MM.1S (cell line): Measurements from ENCODE around the gene CACNB4.

Experiments used
- DNase-seq: peaks from one replicate; pipeline ENCODE4 v3.0.0-alpha.2; 2015
- H2AFZ ChIP-seq: fragments of 300-600 bp; sonication (generic); 2 replicates; pipeline ENCODE4 v1.6.0; 2016; ENCODE audit warnings: antibody characterized with exemption, low read length
- H3F3A ChIP-seq: fragments of 300-600 bp; sonication (generic); 2 replicates; pipeline ENCODE4 v1.6.1; 2016; ENCODE audit warnings: mild to moderate bottlenecking, antibody characterized with exemption, low read length, moderate library complexity, mixed read lengths; ENCODE audit not compliant: insufficient read depth
- H3K27ac ChIP-seq: fragments of 300-600 bp; sonication (generic); 2 replicates; pipeline ENCODE4 v1.5.1; 2016; ENCODE audit warnings: mild to moderate bottlenecking, low read length
- H3K27me3 ChIP-seq: fragments of 300-600 bp; sonication (generic); replicated peaks from 2 replicates; pipeline ENCODE4 v1.6.0; 2016; ENCODE audit warnings: low read length; ENCODE audit not compliant: insufficient read depth
- H3K36me3 ChIP-seq: fragments of 300-600 bp; sonication (generic); replicated peaks from 2 replicates; pipeline ENCODE4 v1.6.1; 2016; ENCODE audit warnings: mild to moderate bottlenecking, low read length, mixed read lengths; ENCODE audit not compliant: insufficient read depth
- H3K4me1 ChIP-seq: fragments of 300-600 bp; sonication (generic); 2 replicates; pipeline ENCODE4 v1.6.1; 2016; ENCODE audit warnings: low read length, mixed read lengths
- H3K4me2 ChIP-seq: fragments of 300-600 bp; sonication (generic); 2 replicates; pipeline ENCODE4 v1.6.0; 2016; ENCODE audit warnings: low read depth, low read length
- H3K4me3 ChIP-seq: fragments of 300-600 bp; sonication (generic); 2 replicates; pipeline ENCODE4 v1.5.1; 2016; ENCODE audit warnings: low read length, mixed read lengths
- H3K79me2 ChIP-seq: fragments of 300-600 bp; sonication (generic); 2 replicates; pipeline ENCODE4 v1.6.1; 2016; ENCODE audit warnings: mixed run types, low read length, mixed read lengths
- H3K9ac ChIP-seq: fragments of 300-600 bp; sonication (generic); 2 replicates; pipeline ENCODE4 v1.6.1; 2016; ENCODE audit warnings: low read length, mixed read lengths
- H3K9me2 ChIP-seq: fragments of 300-600 bp; sonication (generic); replicated peaks from 2 replicates; pipeline ENCODE4 v1.6.1; 2016; ENCODE audit warnings: mild to moderate bottlenecking, low read length, mixed read lengths; ENCODE audit not compliant: insufficient read depth
- H3K9me3 ChIP-seq: fragments of 300-600 bp; sonication (generic); replicated peaks from 2 replicates; pipeline ENCODE4 v1.6.1; 2016; ENCODE audit warnings: mild to moderate bottlenecking, low read length, mixed read lengths; ENCODE audit not compliant: insufficient read depth
- H4K20me1 ChIP-seq: fragments of 300-600 bp; sonication (generic); 2 replicates; pipeline ENCODE4 v1.6.1; 2016; ENCODE audit warnings: mild to moderate bottlenecking, low read length, moderate library complexity, mixed read lengths; ENCODE audit not compliant: insufficient read depth
- EZH2 ChIP-seq: fragments of 300-600 bp; sonication (generic); optimal IDR thresholded peaks from 2 replicates; pipeline ENCODE3; 2017; ENCODE audit warnings: low read depth, mild to moderate bottlenecking, antibody characterized with exemption, low read length, mixed read lengths
- EZH2phosphoT487 ChIP-seq: fragments of 300-600 bp; sonication (generic); IDR thresholded peaks from 2 replicates; pipeline ENCODE4 v1.6.1; 2018; ENCODE audit warnings: antibody characterized with exemption, low read length
- TF ChIP-seq, protein P1 (sequence below): fragments of 300-600 bp; sonication (generic); IDR thresholded peaks from 2 replicates; pipeline ENCODE4 v1.5.1; 2016; ENCODE audit warnings: antibody characterized with exemption, low read length, mixed read lengths

The CACNB4 gene

DNA sequence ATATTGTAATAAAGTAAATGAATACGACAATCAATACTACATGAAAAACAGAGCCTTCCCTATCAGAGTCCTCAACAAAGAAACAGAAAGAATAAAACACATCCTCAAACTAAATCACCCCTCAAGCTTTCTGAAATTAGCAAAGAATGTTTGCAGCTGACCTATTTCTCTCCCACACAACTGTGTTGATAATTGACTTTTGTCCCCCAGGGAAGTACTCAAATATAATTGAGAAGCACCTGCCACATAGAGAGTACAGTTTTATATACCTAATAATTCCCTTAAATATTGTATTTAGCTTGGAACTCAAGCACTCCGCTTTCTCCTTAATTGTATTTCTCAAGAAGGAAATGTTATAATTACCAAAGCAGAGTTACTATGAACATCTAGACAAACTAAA is 12.6 kb downstream of the CACNB4 start:
- no peaks in the 10 kb centered on the region for H3K36me3 ChIP-seq
- H2AFZ ChIP-seq: no peak overlapping the region
- TF ChIP-seq, protein P1, sequence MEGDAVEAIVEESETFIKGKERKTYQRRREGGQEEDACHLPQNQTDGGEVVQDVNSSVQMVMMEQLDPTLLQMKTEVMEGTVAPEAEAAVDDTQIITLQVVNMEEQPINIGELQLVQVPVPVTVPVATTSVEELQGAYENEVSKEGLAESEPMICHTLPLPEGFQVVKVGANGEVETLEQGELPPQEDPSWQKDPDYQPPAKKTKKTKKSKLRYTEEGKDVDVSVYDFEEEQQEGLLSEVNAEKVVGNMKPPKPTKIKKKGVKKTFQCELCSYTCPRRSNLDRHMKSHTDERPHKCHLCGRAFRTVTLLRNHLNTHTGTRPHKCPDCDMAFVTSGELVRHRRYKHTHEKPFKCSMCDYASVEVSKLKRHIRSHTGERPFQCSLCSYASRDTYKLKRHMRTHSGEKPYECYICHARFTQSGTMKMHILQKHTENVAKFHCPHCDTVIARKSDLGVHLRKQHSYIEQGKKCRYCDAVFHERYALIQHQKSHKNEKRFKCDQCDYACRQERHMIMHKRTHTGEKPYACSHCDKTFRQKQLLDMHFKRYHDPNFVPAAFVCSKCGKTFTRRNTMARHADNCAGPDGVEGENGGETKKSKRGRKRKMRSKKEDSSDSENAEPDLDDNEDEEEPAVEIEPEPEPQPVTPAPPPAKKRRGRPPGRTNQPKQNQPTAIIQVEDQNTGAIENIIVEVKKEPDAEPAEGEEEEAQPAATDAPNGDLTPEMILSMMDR: no peak
- TF ChIP-seq EZH2: no peak
- no peak for TF ChIP-seq EZH2phosphoT487
- no peak overlapping the region for H3K4me2 ChIP-seq
- no peaks in the 10 kb centered on the region for H3K79me2 ChIP-seq
- no peaks in the 10 kb centered on the region for H3K4me1 ChIP-seq
- no peak for DNase-seq
- no peaks in the 10 kb centered on the region for H3K9me3 ChIP-seq
- H3K27me3 ChIP-seq: no peaks in the 10 kb centered on the region
- H3K9me2 ChIP-seq: no peaks in the 10 kb centered on the region
- H4K20me1 ChIP-seq: no peaks in the 10 kb centered on the region
- H3K9ac ChIP-seq: no peak overlapping the region
- H3F3A ChIP-seq: no peaks in the 10 kb centered on the region
- no peak overlapping the region for H3K27ac ChIP-seq
- H3K4me3 ChIP-seq: no peak overlapping the region

DNA sequence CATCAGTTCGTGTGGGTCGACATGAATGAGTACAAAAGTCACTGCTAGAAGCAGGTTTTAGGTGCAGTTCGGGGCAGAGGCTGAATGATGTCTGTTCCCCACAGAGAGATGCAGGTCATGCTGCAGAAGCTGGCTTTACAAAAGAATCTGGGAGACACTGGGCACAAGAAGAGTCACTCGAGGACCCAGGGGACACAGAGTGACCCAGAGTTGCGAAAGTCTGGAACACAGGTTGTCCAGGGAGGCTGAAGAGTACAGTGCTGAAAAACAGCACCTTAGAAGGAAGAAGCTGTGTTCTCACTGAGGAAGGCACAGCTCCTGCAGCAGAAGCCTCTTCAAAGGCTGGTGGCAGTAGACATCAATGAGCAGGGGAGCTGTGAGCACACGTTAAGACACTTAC is 14.8 kb downstream of the CACNB4 start:
- Histone ChIP-seq H2AFZ (no peak overlapping the region), H3K9me3 (no peaks in the 10 kb centered on the region), H3F3A (no peaks in the 10 kb centered on the region), H3K27me3 (no peaks in the 10 kb centered on the region), H3K9ac (no peak overlapping the region), H3K27ac (no peak overlapping the region), H4K20me1 (no peaks in the 10 kb centered on the region), H3K4me3 (no peak overlapping the region), H3K4me2 (no peak overlapping the region), H3K36me3 (no peaks in the 10 kb centered on the region), H3K79me2 (no peaks in the 10 kb centered on the region), H3K9me2 (no peaks in the 10 kb centered on the region), H3K4me1 (no peaks in the 10 kb centered on the region)
- TF ChIP-seq EZH2: no peak
- TF ChIP-seq EZH2phosphoT487: no peak
- TF ChIP-seq, protein P1: no peak
- no peak for DNase-seq

DNA sequence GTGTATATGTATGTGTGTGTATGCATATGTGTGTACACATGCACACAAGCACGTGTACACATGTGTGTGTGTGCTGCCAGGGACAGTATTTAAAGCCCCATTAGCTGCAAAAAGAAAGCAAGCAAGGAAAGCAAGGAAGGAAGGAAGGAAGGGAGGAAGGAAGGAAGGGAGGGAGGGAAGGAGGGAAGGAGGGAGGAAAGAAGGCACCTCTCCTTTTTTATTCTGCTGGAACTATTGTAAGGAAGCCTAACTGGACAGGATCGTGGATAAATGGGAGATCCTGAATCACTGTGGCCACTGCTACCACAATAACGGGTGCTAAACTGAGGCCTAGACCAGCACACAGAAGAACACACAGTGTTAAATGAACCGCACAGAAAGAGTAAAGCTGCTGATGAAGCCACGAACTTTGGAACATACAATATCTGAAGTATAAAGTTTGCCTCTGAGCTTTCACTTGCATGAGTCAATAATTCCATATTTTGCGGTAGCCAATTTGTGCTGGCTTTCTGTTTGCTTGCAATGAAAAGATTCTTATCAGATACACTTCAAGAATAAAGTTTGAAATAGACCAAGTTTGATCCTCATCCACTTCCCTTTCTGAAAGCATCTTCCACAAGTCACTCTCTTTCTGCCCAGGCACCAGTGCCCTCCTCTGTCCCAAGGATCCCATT is 15.5 kb downstream of the CACNB4 start:
- TF ChIP-seq EZH2 (no peak), EZH2phosphoT487 (no peak)
- TF ChIP-seq, protein P1: no peak
- DNase-seq: no peak

More for the DNA sequence above, 15.5 kb downstream of the CACNB4 start:
- H2AFZ ChIP-seq: no peak overlapping the region
- H4K20me1 ChIP-seq: no peaks in the 10 kb centered on the region
- H3K36me3 ChIP-seq: no peaks in the 10 kb centered on the region
- no peak overlapping the region for H3K9ac ChIP-seq
- H3K27me3 ChIP-seq: no peaks in the 10 kb centered on the region
- H3F3A ChIP-seq: no peaks in the 10 kb centered on the region
- H3K4me1 ChIP-seq: no peaks in the 10 kb centered on the region
- H3K27ac ChIP-seq: no peak overlapping the region
- no peaks in the 10 kb centered on the region for H3K79me2 ChIP-seq
- no peak overlapping the region for H3K4me3 ChIP-seq
- no peaks in the 10 kb centered on the region for H3K9me2 ChIP-seq
- H3K4me2 ChIP-seq: no peak overlapping the region
- H3K9me3 ChIP-seq: no peaks in the 10 kb centered on the region
